T47D (cell line): ENCODE data around the gene PLCL2.

Experiments used
- DNase-seq, 2 experiments: peaks; one replicate each; pipeline versions ENCODE4 v3.0.0 to v3.0.0-alpha.2; 2011 to 2012; ENCODE audit warnings: low read depth in 1 of 2, low spot score in 1 of 2
- JUND ChIP-seq: IDR thresholded peaks from 2 replicates; pipeline ENCODE4 v1.6.1; 2012; ENCODE audit warnings: low read depth
- in situ Hi-C: cut with HindIII; loops from 2 replicates; pipeline ENCODE4 v1.10.0; 2016; ENCODE audit warnings: low sequenced_read_pairs, low pct_unique_long_range_greater_than_20kb

The PLCL2 gene

DNA sequence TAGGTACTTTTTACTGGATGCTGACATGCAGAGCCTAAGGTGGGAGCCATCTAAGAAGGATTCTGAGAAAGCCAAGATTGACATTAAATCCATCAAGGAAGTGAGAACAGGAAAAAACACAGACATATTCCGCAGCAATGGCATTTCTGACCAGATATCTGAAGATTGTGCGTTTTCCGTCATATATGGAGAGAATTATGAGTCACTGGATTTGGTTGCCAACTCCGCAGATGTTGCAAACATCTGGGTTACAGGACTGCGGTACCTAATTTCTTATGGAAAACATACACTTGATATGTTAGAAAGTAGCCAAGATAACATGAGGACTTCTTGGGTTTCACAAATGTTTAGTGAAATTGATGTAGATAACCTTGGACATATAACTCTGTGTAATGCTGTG, 125.1 kb downstream of the PLCL2 start:
- DNase-seq = no peak
- no peak for TF ChIP-seq JUND
- in situ Hi-C loops = no loop called here

DNA sequence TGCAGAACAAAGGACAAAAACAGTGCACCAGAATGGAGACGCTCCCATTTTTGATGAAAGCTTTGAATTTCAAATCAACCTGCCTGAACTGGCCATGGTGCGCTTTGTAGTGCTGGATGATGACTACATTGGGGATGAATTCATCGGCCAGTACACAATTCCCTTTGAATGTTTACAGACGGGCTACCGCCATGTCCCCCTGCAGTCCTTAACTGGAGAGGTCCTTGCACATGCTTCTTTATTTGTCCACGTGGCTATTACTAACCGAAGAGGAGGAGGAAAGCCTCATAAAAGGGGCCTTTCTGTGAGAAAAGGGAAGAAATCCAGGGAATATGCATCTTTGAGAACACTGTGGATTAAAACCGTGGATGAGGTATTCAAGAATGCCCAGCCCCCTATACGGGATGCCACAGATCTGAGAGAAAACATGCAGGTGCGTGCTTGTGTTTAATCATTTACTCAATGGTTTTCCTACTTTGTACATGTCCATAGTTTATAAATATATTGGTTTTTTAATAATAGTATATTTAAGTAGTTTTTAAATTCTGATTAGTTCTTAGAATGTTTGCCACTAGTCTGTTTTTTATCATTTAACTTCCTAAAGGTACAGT, 127.1 kb downstream of the PLCL2 start:
- no peak for TF ChIP-seq JUND
- in situ Hi-C loops = no loop called here
- no peak for DNase-seq

DNA sequence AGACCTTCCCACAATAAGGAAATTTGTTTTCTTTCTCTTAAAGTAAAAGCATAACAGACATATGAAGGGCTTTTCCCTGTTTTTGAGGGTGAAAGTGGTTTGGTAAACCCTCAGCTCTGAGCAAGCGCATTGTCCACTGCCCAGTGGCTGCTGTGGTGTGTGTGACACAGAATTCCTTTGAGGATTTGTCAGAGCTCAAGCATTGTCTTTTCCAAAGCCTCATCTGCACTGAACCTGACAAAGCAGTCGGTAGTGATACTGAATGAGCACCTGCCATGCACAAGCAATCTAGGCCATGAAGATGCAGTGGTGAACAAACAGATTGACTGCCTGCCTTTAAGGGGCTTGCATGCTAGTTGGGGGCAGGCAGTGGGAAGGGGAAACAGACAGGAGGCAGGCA, 128.3 kb downstream of the PLCL2 start:
- TF ChIP-seq JUND = no peak
- in situ Hi-C loops = no loop called here
- DNase-seq = no peak

DNA sequence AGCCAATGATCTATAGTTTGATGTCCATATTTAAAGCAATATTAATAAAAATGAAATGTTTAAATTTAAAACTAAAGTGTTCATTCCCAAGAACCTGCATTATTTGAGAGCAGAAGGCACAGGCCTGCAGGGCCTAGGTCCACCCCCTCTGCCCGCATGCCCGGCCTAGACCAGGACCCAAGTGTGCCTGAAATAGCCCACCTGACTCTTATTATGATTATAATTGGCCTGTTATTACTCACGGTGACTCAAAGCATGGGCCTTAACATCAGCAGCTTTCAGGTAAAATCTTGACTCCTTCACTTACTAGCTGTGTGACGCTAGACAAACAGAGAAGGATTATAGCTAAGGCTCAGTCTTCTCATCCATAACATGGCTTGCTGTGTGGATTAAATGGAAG, 128.8 kb downstream of the PLCL2 start:
- no peak for TF ChIP-seq JUND
- in situ Hi-C loops = no loop called here
- no peak for DNase-seq

DNA sequence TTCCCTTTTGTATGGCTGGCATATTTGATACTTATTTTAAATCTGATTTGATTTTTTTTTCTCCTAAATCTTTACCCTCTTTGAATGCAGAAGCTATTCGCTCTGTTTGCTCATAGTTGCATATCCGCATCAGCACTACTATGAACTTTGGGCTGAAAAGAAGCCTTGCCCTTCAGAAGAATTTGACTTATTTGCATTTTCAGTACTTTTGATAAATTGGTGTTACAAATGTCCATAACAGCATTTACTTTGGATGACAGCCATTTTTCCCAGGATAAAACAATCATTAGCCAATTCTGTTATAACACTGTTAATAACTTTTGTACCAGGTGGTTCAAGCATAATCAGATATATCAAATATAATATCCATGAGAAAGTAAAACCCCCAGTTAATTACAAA, 129.5 kb downstream of the PLCL2 start:
- DNase-seq = no peak
- in situ Hi-C loops = no loop called here
- TF ChIP-seq JUND = no peak

DNA sequence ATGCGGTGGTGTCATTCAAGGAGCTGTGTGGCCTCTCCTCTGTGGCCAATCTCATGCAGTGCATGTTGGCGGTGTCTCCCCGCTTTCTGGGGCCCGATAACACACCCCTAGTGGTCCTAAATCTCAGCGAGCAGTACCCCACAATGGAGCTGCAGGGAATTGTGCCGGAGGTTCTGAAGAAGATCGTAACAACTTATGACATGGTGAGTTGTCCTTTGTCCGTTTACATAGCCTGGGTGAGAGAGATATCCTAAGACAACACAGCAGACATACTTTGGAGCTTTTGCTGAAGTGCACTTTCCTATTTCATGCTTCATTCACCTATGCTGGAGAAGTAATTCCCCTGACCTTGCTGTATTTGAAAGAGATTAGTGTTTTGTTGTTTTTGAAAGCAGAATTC, 130.0 kb downstream of the PLCL2 start:
- in situ Hi-C loops = no loop called here
- DNase-seq = no peak
- no peak for TF ChIP-seq JUND

DNA sequence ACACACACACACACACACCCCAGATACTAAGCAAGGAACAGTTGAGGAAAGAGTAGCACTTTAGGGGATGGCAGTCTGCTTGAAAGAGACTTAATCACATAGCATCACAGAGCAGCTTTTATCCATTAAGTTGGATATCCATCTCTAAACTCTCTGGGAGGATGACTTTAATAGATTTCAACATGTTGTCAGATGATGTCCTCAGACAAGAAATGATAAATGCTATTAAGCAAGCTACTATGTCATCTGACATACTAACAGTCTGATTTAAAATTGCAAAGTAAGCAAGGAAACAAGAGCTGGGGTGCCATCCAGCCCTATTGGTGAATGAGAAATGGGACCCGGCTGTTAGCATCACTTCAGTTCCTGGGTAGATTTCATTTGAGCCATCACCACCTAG, 136.9 kb downstream of the PLCL2 start:
- no peak for DNase-seq
- in situ Hi-C loops = no loop called here
- TF ChIP-seq JUND = no peak

DNA sequence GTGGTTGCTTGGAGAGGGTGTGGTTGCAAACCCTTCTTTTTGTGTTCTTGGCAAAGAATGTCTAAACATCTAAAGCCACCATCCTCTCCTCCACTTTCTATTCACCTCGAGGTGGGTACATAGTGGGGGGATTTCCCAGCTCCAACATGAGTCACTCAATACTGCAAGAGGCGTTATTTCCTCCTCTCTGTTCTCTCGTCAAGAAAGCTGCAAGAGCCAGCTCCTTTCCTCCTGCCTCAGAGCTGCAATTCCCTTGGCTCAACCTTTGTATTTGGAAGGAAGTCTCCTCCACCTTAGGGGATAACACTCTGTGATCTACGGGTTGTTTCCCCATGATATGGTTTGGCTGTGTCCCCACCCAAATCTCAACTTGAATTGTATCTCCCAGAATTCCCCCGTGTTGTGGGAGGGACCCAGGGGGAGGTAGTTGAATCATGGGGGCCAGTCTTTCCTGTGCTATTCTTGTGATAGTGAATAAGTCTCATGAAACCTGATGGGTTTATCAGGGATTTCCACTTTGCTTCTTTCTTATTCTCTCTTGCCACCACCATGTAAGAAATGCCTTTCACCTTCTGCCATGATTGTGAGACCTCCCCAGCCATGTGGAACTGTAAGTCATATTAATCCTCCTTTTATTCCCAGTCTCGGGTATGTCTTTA, 138.4 kb downstream of the PLCL2 start:
- in situ Hi-C loops = no loop called here
- no peak for TF ChIP-seq JUND
- no peak for DNase-seq

DNA sequence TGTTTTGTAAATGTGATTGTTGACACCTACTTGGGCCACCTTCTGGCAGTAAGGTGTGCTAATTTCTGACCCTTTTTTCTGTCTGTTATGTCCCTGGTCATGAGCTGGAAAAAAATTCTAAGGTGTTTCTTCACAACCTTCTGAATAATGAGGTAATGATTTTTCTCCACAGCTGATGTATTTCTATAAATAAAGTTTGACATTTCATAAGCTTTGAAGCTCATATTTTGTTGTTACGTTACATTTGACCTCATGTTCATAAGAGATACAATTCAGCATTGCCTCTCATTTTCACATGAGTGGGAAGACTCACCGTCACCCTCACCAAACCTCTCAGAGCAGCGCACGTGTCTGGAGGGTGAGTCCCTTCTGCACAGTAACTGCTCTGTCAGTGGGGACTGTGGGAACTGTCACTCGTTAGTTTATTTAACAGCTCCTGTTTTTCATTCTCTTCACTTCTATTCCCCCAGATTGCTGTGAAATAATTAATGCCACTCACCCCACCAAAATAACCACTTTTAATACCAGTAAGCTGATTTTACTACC, 140.9 kb downstream of the PLCL2 start:
- in situ Hi-C loops = no loop called here
- no peak for DNase-seq
- TF ChIP-seq JUND = no peak

DNA sequence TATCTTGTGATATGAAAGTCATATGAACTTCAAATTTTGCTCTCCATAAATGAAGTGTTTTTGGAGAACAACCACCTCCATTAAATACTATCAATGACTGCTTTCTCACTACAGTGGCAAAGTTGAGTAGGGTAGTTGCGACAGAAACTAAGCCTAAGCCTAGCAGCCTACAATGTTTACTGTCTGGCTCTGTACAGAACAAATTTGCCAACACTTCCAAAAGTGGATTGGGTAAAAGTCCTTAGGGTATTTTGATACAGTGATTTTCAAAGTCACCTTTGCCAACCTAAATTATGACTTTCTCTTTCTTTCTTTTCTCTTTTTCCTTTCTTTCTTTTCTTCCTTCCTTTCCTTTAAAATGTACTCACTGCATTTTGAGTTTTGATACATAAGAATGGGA, 142.6 kb downstream of the PLCL2 start:
- no peak for TF ChIP-seq JUND
- in situ Hi-C loops = no loop called here
- DNase-seq = no peak

DNA sequence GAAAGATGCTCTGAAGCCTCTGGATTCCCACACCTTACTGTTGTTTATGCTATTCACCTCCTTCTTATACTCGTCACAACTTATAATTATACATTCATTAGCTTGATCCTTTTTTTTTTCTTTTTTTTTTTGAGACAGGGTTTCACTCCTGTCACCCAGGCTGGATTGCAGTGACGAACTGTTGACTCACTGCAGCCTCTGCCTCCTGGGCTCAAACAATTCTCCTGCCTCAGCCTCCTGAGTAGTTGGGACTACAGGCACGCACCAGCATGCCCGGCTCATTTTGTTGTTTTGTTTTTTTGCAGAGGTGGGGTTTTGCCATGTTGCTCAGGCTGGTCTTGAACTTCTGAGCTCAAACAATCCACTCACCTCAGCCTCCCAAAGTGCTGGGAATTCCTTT, 143.6 kb downstream of the PLCL2 start:
- no peak for DNase-seq
- in situ Hi-C loops = no loop called here
- TF ChIP-seq JUND = no peak

DNA sequence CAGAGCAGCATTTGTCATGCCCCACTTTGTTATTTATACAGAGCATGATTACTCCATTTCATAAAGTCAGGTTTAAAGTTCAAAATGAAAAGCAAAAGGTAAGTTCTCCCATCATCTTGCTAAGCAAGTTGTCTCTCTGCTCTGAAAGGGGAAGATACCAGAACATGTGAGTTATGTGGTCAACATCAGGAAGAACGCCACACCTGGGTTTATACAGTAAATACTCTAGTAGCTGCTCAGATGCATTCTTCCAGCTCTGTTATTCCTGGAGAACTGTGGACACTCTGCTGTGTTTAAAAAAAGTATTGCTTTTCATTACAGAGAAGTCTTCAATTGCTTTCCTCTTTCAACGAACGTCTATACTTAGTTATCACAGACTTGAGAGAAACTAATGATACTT, 145.7 kb downstream of the PLCL2 start:
- no peak for TF ChIP-seq JUND
- in situ Hi-C loops = no loop called here
- DNase-seq = no peak

DNA sequence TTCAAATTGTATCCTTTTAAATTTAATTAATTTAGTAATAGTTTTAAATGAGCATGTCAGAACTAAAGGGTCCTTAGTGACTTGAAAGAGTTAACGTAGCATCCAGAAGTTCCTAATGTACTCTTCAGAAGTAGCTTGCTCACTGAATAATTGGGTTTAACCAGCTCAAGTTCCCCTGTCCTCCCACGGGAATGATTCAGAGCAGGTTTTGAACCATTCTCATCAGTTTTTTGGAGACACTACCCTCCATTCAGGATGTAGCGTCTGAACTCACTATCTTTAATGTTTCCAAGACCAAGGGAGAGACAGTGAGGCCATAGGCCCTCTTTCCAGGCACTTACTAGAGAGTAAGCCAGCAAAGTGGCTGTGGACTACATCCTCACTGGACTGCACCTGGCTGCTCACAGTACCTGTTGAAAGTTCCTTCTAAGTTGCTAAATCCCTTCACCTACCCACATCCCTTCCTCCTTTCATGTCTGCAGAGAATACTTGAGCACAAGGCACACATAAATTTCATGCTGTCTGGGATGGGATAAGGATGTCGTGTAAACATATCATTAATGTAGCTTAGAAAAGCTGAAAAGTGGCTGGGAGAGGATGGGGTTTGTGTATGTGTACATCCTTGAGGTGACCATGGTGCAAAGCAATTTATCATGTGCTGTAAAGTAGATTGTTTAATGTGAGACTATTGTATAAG, 146.3 kb downstream of the PLCL2 start:
- no peak for TF ChIP-seq JUND
- DNase-seq = no peak
- in situ Hi-C loops = no loop called here
